ENCODE measurements around the gene TUFT1.
"Not testable (repeated sequence)": the region's sequence is repeated elsewhere in the genome, so short reads cannot be mapped to it uniquely, and the experiment has no call there.

Gene TUFT1

GRCh38 chr1:151618003-151618402 lies 77.9 kb downstream of the TUFT1 start:
- no peak for DNase-seq (ENCODE audit: low read depth in 2 of 2)

GRCh38 chr1:151618470-151618869 lies 78.4 kb downstream of the TUFT1 start:
- no peak for DNase-seq (ENCODE audit: low read depth in 2 of 2)

- DNase-seq (ENCODE audit: low read depth in 2 of 2) = not testable (repeated sequence)
Measured at GRCh38 chr1:151618996-151619395, 78.9 kb downstream of the TUFT1 start.

GRCh38 chr1:151619489-151620093 lies 79.5 kb downstream of the TUFT1 start:
- no peak for DNase-seq (ENCODE audit: low read depth in 2 of 2)

- DNase-seq (ENCODE audit: low read depth in 2 of 2) = no peak
Measured at GRCh38 chr1:151620286-151620685, 80.2 kb downstream of the TUFT1 start.

GRCh38 chr1:151621351-151621750 lies 81.2 kb downstream of the TUFT1 start:
- DNase-seq (ENCODE audit: low read depth in 2 of 2) = no peak

GRCh38 chr1:151624783-151625182 lies 84.7 kb downstream of the TUFT1 start:
- DNase-seq (ENCODE audit: low read depth in 2 of 2) = no peak

- DNase-seq (ENCODE audit: low read depth in 2 of 2) = no peak
Measured at GRCh38 chr1:151626740-151627334, 86.7 kb downstream of the TUFT1 start.

GRCh38 chr1:151629278-151629677 lies 89.2 kb downstream of the TUFT1 start:
- no peak for DNase-seq (ENCODE audit: low read depth in 2 of 2)

Data from fibroblast of skin of left biceps (primary cell).